Measurements from ENCODE around the gene TMA7.

TMA7 gene

GRCh38 chr3:48436477-48436787, 3.6 kb upstream of the TMA7 start:
- Histone ChIP-seq H3K27me3 (ENCODE audit: insufficient read depth, poor library complexity, severe bottlenecking) (no peaks in the 10 kb centered on the region), H3K4me3 (replicated peaks; ENCODE audit: insufficient read depth, low read length) (no peak overlapping the region), H3K27ac (replicated peaks) (no peak overlapping the region)
- TF ChIP-seq POLR2AphosphoS5 (IDR thresholded peaks at IDR 0.05; ENCODE audit: low read depth) (no peak), SPI1 (IDR thresholded peaks at IDR 0.05; ENCODE audit: borderline replicate concordance, low read depth) (no peak), CTCF (IDR thresholded peaks at IDR 0.05; ENCODE audit: insufficient read depth, low read length) (no peak), GABPA (IDR thresholded peaks at IDR 0.05; ENCODE audit: low read depth) (no peak)
- TF ChIP-seq, protein P1, sequence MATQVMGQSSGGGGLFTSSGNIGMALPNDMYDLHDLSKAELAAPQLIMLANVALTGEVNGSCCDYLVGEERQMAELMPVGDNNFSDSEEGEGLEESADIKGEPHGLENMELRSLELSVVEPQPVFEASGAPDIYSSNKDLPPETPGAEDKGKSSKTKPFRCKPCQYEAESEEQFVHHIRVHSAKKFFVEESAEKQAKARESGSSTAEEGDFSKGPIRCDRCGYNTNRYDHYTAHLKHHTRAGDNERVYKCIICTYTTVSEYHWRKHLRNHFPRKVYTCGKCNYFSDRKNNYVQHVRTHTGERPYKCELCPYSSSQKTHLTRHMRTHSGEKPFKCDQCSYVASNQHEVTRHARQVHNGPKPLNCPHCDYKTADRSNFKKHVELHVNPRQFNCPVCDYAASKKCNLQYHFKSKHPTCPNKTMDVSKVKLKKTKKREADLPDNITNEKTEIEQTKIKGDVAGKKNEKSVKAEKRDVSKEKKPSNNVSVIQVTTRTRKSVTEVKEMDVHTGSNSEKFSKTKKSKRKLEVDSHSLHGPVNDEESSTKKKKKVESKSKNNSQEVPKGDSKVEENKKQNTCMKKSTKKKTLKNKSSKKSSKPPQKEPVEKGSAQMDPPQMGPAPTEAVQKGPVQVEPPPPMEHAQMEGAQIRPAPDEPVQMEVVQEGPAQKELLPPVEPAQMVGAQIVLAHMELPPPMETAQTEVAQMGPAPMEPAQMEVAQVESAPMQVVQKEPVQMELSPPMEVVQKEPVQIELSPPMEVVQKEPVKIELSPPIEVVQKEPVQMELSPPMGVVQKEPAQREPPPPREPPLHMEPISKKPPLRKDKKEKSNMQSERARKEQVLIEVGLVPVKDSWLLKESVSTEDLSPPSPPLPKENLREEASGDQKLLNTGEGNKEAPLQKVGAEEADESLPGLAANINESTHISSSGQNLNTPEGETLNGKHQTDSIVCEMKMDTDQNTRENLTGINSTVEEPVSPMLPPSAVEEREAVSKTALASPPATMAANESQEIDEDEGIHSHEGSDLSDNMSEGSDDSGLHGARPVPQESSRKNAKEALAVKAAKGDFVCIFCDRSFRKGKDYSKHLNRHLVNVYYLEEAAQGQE (IDR thresholded peaks at IDR 0.05; ENCODE audit: insufficient replicate concordance, low read depth): no peak
- no peak for DNase-seq (ENCODE audit: low read depth in 1 of 2, low spot score in 1 of 2)

DNA sequence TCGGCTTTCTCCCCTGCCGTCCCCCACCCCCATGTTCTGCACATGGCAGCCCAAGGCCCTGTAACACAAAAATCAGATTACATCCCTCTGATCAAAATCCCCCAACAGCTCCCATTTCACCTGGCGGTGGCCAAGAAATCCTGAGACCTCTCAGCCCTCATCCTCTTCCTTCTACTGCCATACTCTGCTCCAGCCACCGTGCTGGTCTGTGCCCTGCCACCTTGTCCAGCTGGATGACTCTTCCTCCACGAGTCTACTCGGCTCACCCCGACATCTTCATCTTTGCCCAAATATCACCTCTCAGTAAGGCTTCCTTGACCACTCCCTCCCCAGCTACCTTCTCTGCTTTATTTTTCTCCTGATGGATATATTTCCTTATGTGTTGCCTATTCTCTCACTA, 3.2 kb upstream of the TMA7 start:
- Histone ChIP-seq H3K27ac (replicated peaks) (no peak overlapping the region), H3K27me3 (ENCODE audit: insufficient read depth, poor library complexity, severe bottlenecking) (no peaks in the 10 kb centered on the region), H3K4me3 (replicated peaks; ENCODE audit: insufficient read depth, low read length) (no peak overlapping the region)
- TF ChIP-seq CTCF (IDR thresholded peaks at IDR 0.05; ENCODE audit: insufficient read depth, low read length) (no peak), GABPA (IDR thresholded peaks at IDR 0.05; ENCODE audit: low read depth) (no peak), POLR2AphosphoS5 (IDR thresholded peaks at IDR 0.05; ENCODE audit: low read depth) (no peak), SPI1 (IDR thresholded peaks at IDR 0.05; ENCODE audit: borderline replicate concordance, low read depth) (no peak)
- TF ChIP-seq, protein P1 (IDR thresholded peaks at IDR 0.05; ENCODE audit: insufficient replicate concordance, low read depth): no peak
- DNase-seq (ENCODE audit: low read depth in 1 of 2, low spot score in 1 of 2): no peak

DNA sequence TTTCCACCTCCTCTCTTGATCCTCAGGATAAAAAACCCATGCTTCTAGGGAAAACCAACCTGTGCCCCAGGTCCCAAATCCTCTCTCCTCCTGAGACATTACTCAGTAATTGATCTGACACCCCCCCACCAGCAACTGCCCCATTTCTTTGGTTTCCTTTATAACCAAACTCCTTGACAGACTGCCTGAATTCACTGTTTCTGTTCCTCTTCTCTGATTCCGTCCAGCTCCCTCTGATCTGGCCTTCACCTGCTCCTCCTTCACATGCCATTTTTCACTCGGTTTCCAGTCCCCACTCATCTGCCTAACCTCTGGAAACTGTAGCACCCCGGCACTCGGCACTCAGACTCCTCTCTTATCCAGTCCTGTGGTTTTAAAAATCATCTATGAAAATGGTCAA, 2.2 kb upstream of the TMA7 start:
- no peak for DNase-seq (ENCODE audit: low read depth in 1 of 2, low spot score in 1 of 2)
- no peak for TF ChIP-seq CTCF (IDR thresholded peaks at IDR 0.05; ENCODE audit: insufficient read depth, low read length)
- TF ChIP-seq, protein P1 (IDR thresholded peaks at IDR 0.05; ENCODE audit: insufficient replicate concordance, low read depth): no peak
- TF ChIP-seq SPI1 (IDR thresholded peaks at IDR 0.05; ENCODE audit: borderline replicate concordance, low read depth): no peak
- TF ChIP-seq GABPA (IDR thresholded peaks at IDR 0.05; ENCODE audit: low read depth): no peak
- no peak for TF ChIP-seq POLR2AphosphoS5 (IDR thresholded peaks at IDR 0.05; ENCODE audit: low read depth)
- Histone ChIP-seq H3K27me3 (ENCODE audit: insufficient read depth, poor library complexity, severe bottlenecking) (no peaks in the 10 kb centered on the region), H3K4me3 (replicated peaks; ENCODE audit: insufficient read depth, low read length) (no peak overlapping the region), H3K27ac (replicated peaks) (no peak overlapping the region)

Measured in HL-60 (cell line).